GM10248 (cell line): ENCODE results near the gene VAV1.

Source experiments
- CTCF ChIA-PET: fragments of 300-600 bp; sonication (Branson Sonifier 250); formaldehyde crosslinking; extraction: SDS; loops from one replicate; lab custom pipeline; 2021; ENCODE audit warnings: antibody characterized with exemption; lab: Yijun Ruan, JAX
- POLR2A ChIA-PET: fragments of 350-650 bp; sonication (Branson Sonifier 250); formaldehyde crosslinking; extraction: SDS; loops from one replicate; lab custom pipeline; 2020; ENCODE audit warnings: antibody characterized with exemption; lab: Yijun Ruan, JAX
- DNase-seq: peaks from one replicate; pipeline ENCODE4 v3.0.0; 2012; ENCODE audit errors: extremely low spot score
- CTCF ChIP-seq: IDR thresholded peaks from 2 replicates; pipeline ENCODE4 v1.5.1; 2012; ENCODE audit warnings: mild to moderate bottlenecking, low read depth; ENCODE audit errors: extremely low read depth, missing control alignments, control extremely low read depth

Gene VAV1

GRCh38 chr19:6873708-6874431, 101.4 kb downstream of the VAV1 start:
- POLR2A ChIA-PET, result no interaction called here
- no peak for TF ChIP-seq CTCF
- DNase-seq, result no peak
- CTCF ChIA-PET, result interaction anchor here (2.1 kb wide), 1 partner anchor 10 kb away, joined by 8 read pairs; no protein-coding TSS in a partner anchor

- POLR2A ChIA-PET, result no interaction called here
- no peak for TF ChIP-seq CTCF
- DNase-seq, result no peak
- CTCF ChIA-PET, result interaction anchor here (1.6 to 2.9 kb wide), 2 partner anchors 12 to 403 kb away, joined by 3 to 13 read pairs; no protein-coding TSS in a partner anchor
These were observed 102.7 kb downstream of the VAV1 start for GRCh38 chr19:6875218-6875617.

GRCh38 chr19:6876748-6877147, 104.2 kb downstream of the VAV1 start:
- TF ChIP-seq CTCF, result no peak
- DNase-seq, result no peak
- ChIA-PET POLR2A (no interaction called here), CTCF (interaction anchor here (1.0 to 2.9 kb wide), 3 partner anchors 11 to 13 kb away, joined by 3 to 13 read pairs (median 3); partner anchors contain the start of gene ADGRE1)

- POLR2A ChIA-PET, result no interaction called here
These were observed 105.3 kb downstream of the VAV1 start for GRCh38 chr19:6877766-6878165.

GRCh38 chr19:6886277-6886897, 113.9 kb downstream of the VAV1 start:
- POLR2A ChIA-PET, result interaction anchor here (0.7 kb wide), 1 partner anchor 926 kb away, joined by 3 read pairs; no protein-coding TSS in a partner anchor
- DNase-seq, result no peak
- CTCF ChIA-PET, result no interaction called here
- TF ChIP-seq CTCF, result no peak

More at GRCh38 chr19:6877766-6878165, 105.3 kb downstream of the VAV1 start:
- no peak for TF ChIP-seq CTCF
- CTCF ChIA-PET, result interaction anchor here (2.9 kb wide), 1 partner anchor 14 kb away, joined by 13 read pairs; no protein-coding TSS in a partner anchor
- DNase-seq, result no peak

- DNase-seq, result no peak
- POLR2A ChIA-PET, result no interaction called here
These were observed 114.8 kb downstream of the VAV1 start, which contains the start of gene ADGRE1 for GRCh38 chr19:6887316-6887715. Gene ADGRE1, plus strand, starts transcription at chr19:6887579. Its CDS starts 30 bp downstream, at chr19:6887609.

More at GRCh38 chr19:6887316-6887715, 114.8 kb downstream of the VAV1 start, which contains the start of gene ADGRE1:
- CTCF ChIA-PET, result interaction anchor here (1.0 kb wide), 1 partner anchor 11 kb away, joined by 3 read pairs; no protein-coding TSS in a partner anchor
- no peak for TF ChIP-seq CTCF
